ENCODE results near the gene ITPKB.

DNA sequence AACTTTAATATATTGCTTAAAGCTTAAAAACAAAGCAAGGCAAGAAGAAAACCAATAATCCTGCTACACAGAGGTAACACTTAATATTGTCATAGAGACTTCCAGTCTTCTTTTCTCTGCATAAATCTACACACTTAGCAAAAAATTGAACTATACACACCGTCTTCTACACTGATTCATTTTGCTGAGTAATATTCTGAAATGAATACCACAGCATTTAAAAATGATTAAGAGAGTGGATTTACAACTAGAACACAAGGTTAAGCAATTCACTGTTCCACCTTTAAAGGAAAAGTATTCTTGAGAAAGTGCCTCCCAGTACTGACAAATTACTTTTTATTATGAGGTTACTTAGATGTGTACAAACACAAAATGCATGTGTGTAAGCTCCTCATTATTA, 22.2 kb upstream of the ITPKB start:
- TF ChIP-seq, protein P1, sequence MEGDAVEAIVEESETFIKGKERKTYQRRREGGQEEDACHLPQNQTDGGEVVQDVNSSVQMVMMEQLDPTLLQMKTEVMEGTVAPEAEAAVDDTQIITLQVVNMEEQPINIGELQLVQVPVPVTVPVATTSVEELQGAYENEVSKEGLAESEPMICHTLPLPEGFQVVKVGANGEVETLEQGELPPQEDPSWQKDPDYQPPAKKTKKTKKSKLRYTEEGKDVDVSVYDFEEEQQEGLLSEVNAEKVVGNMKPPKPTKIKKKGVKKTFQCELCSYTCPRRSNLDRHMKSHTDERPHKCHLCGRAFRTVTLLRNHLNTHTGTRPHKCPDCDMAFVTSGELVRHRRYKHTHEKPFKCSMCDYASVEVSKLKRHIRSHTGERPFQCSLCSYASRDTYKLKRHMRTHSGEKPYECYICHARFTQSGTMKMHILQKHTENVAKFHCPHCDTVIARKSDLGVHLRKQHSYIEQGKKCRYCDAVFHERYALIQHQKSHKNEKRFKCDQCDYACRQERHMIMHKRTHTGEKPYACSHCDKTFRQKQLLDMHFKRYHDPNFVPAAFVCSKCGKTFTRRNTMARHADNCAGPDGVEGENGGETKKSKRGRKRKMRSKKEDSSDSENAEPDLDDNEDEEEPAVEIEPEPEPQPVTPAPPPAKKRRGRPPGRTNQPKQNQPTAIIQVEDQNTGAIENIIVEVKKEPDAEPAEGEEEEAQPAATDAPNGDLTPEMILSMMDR (IDR thresholded peaks at IDR 0.05): no peak
- TF ChIP-seq POLR2A (IDR thresholded peaks at IDR 0.05) (no peak), EP300 (IDR thresholded peaks at IDR 0.05) (no peak)

Data from ovary (tissue), 3 donors.